Esophagus muscularis mucosa (tissue), 4 donors: ENCODE data around the gene PNLIPRP3. TPM values are rescaled to one million over a fixed set of nuclear protein-coding genes. Genes with fewer than 3 reads are reported as not detected.

Source experiments
- DNase-seq: peaks from one replicate; pipeline ENCODE4 v3.0.0-alpha.2; 2017; ENCODE audit errors: extremely low spot score
- H3K27ac ChIP-seq, 4 donors: fragments of 200-600 bp; sonication (generic); replicated peaks in 1 of 4; 1 replicate in 3 of 4; 2 replicates in 1 of 4; pipeline ENCODE4 v1.5.1; 2016 to 2019; ENCODE audit warnings: mild to moderate bottlenecking in 1 of 4
- H3K27me3 ChIP-seq, 4 donors: fragments of 200-600 bp; sonication (generic); one replicate each; pipeline versions ENCODE4 v1.5.1 to v1.6.0; 2016 to 2019
- H3K36me3 ChIP-seq, 4 donors: fragments of 200-600 bp; sonication (generic); one replicate each; pipeline ENCODE4 v1.5.1; 2016 to 2019
- H3K4me1 ChIP-seq, 4 donors: fragments of 200-600 bp; sonication (generic); one replicate each; pipeline ENCODE4 v1.5.1; 2016 to 2019
- H3K4me3 ChIP-seq, 4 donors: fragments of 200-600 bp; sonication (generic); 1 replicate in 2 of 4; 2 replicates in 2 of 4; pipeline ENCODE4 v1.5.1; 2016 to 2019; ENCODE audit warnings: mild to moderate bottlenecking in 4 of 4, moderate library complexity in 1 of 4
- H3K9me3 ChIP-seq, 4 donors: fragments of 200-600 bp; sonication (generic); 1 replicate in 3 of 4; 2 replicates in 1 of 4; pipeline ENCODE4 v1.5.1; 2016 to 2019
- CTCF ChIP-seq, 3 experiments: fragments of 200-600 bp in 2 of 3; fragments of 450-650 bp in 1 of 3; sonication (generic) in 2 of 3; IDR thresholded peaks; one replicate each; pipeline ENCODE4 v1.5.1; 2017 to 2019; ENCODE audit warnings: antibody characterized with exemption in 3 of 3, mild to moderate bottlenecking in 2 of 3, moderate library complexity in 1 of 3
- EP300 ChIP-seq: sonication (generic); formaldehyde crosslinking; IDR thresholded peaks from one replicate; pipeline ENCODE4 v1.6.1; 2017; ENCODE audit warnings: antibody characterized with exemption
- POLR2A ChIP-seq: fragments of 450-650 bp; IDR thresholded peaks from one replicate; pipeline ENCODE4 v1.6.1; 2017; ENCODE audit warnings: antibody characterized with exemption, moderate library complexity, mild to moderate bottlenecking, low read depth
- POLR2AphosphoS5 ChIP-seq, 2 donors: sonication (generic); formaldehyde crosslinking; IDR thresholded peaks; one replicate each; pipeline ENCODE4 v1.6.1; 2017; ENCODE audit warnings: antibody characterized with exemption in 2 of 2
- WGBS: methylation state at CpG from one replicate; pipeline ENCODE4 v1.1.5; 2018; 5-methylcytosine and 5-hydroxymethylcytosine counted together
- intact Hi-C: fragments of 100-400 bp; cut with DNase I; formaldehyde crosslinking; loops from one replicate; pipeline ENCODE4 v1.15.1; 2023
- total RNA-seq, 4 donors: library from RNA; depleted of rRNA; stranded (reverse); fragments of >200 nt; gene quantifications; one replicate each; pipeline versions ENCODE4 v1.1.0 to v1.2.1, GENCODE V29; 2016

PNLIPRP3 gene
- total RNA-seq, 4 donors from 2014 or later: 0.17 TPM; not detected in 3

GRCh38 chr10:116444527-116445142 lies 17.0 kb downstream of the PNLIPRP3 start:
- Histone ChIP-seq H3K27me3 (no peaks in the 10 kb centered on the region), H3K4me3 (no peak overlapping the region), H3K4me1 (no peaks in the 10 kb centered on the region), H3K27ac (no peak overlapping the region), H3K36me3 (no peaks in the 10 kb centered on the region), H3K9me3 (no peaks in the 10 kb centered on the region)
- TF ChIP-seq EP300 (no peak), CTCF (IDR thresholded peaks at IDR 0.05) (peak; percentile 40 to 76 (median 57))
- DNase-seq: no peak
- intact Hi-C loops: no loop called here
- 52% methylated on average over 4 of the region's 4 CpGs for WGBS

- H3K9me3 ChIP-seq: peaks cover 0 to 12% (median 3%) of the 10 kb centered on the region in 4 donors
- whole genome bisulfite sequencing: 70% methylated on average over 2 of the region's 2 CpGs
- intact Hi-C loops: no loop called here
- H3K4me3 ChIP-seq: no peak overlapping the region
- no peaks in the 10 kb centered on the region for H3K27me3 ChIP-seq
- TF ChIP-seq POLR2A (no peak), POLR2AphosphoS5 (IDR thresholded peaks at IDR 0.05) (no peak), EP300 (no peak), CTCF (IDR thresholded peaks at IDR 0.05) (no peak)
- no peaks in the 10 kb centered on the region for H3K4me1 ChIP-seq
- no peak for DNase-seq
- no peaks in the 10 kb centered on the region for H3K36me3 ChIP-seq
- no peak overlapping the region for H3K27ac ChIP-seq
Measured at GRCh38 chr10:116450861-116451260, 23.2 kb downstream of the PNLIPRP3 start.

DNA sequence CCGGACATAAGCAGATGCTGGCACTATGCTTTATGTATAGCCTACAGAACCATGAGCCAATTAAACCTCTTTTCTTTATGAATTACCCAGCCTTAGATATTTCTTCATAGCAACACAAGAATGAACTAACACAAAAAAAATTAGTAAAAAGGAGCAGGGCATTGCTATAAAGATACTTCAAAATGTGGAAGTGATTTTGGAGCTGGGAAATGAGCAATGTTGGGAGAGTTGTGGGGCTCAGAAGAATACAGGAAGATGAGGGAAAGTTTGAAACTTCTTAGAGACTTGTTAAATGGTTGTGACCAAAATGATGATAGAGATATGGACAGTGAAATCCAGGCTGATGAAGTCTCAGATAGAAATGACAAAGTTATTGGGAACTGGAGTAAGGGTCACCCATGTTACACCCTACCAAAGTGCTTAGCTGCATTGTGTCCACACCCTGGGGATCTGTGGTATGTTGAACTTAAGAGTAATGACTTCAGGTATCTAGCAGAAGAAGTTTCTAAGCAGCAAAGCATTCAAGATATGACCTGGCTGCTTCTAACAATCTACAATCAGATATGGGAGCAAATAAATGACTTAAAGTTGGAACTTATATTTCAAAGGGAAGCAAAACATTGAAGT lies 24.2 kb downstream of the PNLIPRP3 start:
- DNase-seq: no peak
- 0% methylated on average over 1 of the region's 1 CpG for WGBS
- TF ChIP-seq POLR2A: no peak
- no peak for TF ChIP-seq EP300
- no peak for TF ChIP-seq POLR2AphosphoS5 (IDR thresholded peaks at IDR 0.05)
- no peak for TF ChIP-seq CTCF (IDR thresholded peaks at IDR 0.05)
- Histone ChIP-seq H3K27ac (no peak overlapping the region), H3K9me3 (peaks cover 0 to 12% (median 3%) of the 10 kb centered on the region in 4 donors), H3K36me3 (no peaks in the 10 kb centered on the region), H3K4me1 (no peaks in the 10 kb centered on the region), H3K27me3 (no peaks in the 10 kb centered on the region), H3K4me3 (no peak overlapping the region)
- intact Hi-C loops: no loop called here

GRCh38 chr10:116452338-116452720 lies 24.7 kb downstream of the PNLIPRP3 start:
- Histone ChIP-seq H3K36me3 (no peaks in the 10 kb centered on the region), H3K4me1 (no peaks in the 10 kb centered on the region), H3K9me3 (peaks cover 0 to 12% (median 3%) of the 10 kb centered on the region in 4 donors), H3K27ac (no peak overlapping the region), H3K27me3 (no peaks in the 10 kb centered on the region), H3K4me3 (no peak overlapping the region)
- TF ChIP-seq POLR2AphosphoS5 (IDR thresholded peaks at IDR 0.05) (no peak), POLR2A (no peak), EP300 (no peak), CTCF (IDR thresholded peaks at IDR 0.05) (no peak)
- intact Hi-C loops: no loop called here
- DNase-seq: no peak

- no peak overlapping the region for H3K4me3 ChIP-seq
- no peaks in the 10 kb centered on the region for H3K27me3 ChIP-seq
- no peak for DNase-seq
- H3K36me3 ChIP-seq: no peaks in the 10 kb centered on the region
- intact Hi-C loops: no loop called here
- TF ChIP-seq EP300 (no peak), POLR2A (no peak), CTCF (IDR thresholded peaks at IDR 0.05) (no peak), POLR2AphosphoS5 (IDR thresholded peaks at IDR 0.05) (no peak)
- no peaks in the 10 kb centered on the region for H3K4me1 ChIP-seq
- H3K27ac ChIP-seq: no peak overlapping the region
- peaks cover 0 to 4% (median 1%) of the 10 kb centered on the region in 4 donors for H3K9me3 ChIP-seq
Measured at GRCh38 chr10:116457488-116457887, 29.8 kb downstream of the PNLIPRP3 start.
